ENCODE measurements around the gene ARHGAP21.
"Not testable (repeated sequence)": the region's sequence is repeated elsewhere in the genome, so short reads cannot be mapped to it uniquely, and the experiment has no call there.

Gene ARHGAP21

DNA sequence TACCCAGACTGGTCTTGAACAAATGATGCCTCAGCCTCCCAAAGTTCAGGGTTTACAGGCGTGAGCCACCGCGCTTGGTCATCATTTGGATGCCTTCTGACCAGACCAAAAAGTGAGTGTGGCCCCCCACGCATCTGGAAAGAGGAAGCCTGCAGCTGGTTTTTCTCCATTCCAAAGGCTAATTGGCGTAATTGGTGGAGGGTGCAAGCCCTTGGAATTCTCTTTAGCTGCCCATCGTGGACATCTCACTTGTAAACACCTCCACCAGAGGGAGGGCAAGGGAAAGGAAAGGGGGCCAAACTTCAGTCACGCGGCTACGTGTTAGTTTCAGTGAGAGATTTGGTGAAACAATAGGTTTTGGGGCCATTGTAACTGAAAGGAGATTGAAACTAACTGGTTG, 4.1 kb upstream of the ARHGAP21 start:
- Histone ChIP-seq H3K27me3 (replicated peaks; ENCODE audit: insufficient read depth, low read length) (no peaks in the 10 kb centered on the region), H3K27ac (ENCODE audit: low read length) (no peak overlapping the region), H3K4me2 (ENCODE audit: low read depth, low read length) (no peak overlapping the region), H3K9me3 (replicated peaks; ENCODE audit: insufficient read depth, low read length) (no peaks in the 10 kb centered on the region), H3K79me2 (ENCODE audit: low read length) (no peaks in the 10 kb centered on the region), H3K36me3 (replicated peaks; ENCODE audit: insufficient read depth, low read length) (no peaks in the 10 kb centered on the region), H2AFZ (ENCODE audit: low read length) (no peak overlapping the region), H3K9me2 (replicated peaks; ENCODE audit: insufficient read depth, low read length) (no peaks in the 10 kb centered on the region), H3K4me3 (ENCODE audit: low read length) (no peak overlapping the region), H3K9ac (ENCODE audit: low read length) (no peak overlapping the region), H3K4me1 (ENCODE audit: low read length) (peaks cover 4% of the 10 kb centered on the region; the same call in 1 of the 2 replicates), H4K20me1 (ENCODE audit: insufficient read depth, low read length) (no peaks in the 10 kb centered on the region), H3F3A (ENCODE audit: insufficient read depth, low read length) (peaks cover 10% of the 10 kb centered on the region)
- no peak for DNase-seq
- TF ChIP-seq, protein P1, sequence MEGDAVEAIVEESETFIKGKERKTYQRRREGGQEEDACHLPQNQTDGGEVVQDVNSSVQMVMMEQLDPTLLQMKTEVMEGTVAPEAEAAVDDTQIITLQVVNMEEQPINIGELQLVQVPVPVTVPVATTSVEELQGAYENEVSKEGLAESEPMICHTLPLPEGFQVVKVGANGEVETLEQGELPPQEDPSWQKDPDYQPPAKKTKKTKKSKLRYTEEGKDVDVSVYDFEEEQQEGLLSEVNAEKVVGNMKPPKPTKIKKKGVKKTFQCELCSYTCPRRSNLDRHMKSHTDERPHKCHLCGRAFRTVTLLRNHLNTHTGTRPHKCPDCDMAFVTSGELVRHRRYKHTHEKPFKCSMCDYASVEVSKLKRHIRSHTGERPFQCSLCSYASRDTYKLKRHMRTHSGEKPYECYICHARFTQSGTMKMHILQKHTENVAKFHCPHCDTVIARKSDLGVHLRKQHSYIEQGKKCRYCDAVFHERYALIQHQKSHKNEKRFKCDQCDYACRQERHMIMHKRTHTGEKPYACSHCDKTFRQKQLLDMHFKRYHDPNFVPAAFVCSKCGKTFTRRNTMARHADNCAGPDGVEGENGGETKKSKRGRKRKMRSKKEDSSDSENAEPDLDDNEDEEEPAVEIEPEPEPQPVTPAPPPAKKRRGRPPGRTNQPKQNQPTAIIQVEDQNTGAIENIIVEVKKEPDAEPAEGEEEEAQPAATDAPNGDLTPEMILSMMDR (IDR thresholded peaks at IDR 0.05; ENCODE audit: low read length): no peak
- TF ChIP-seq EZH2phosphoT487 (IDR thresholded peaks at IDR 0.05; ENCODE audit: low read length) (no peak), EZH2 (optimal IDR thresholded peaks at IDR 0.05; ENCODE audit: low read depth, low read length) (no peak)

DNA sequence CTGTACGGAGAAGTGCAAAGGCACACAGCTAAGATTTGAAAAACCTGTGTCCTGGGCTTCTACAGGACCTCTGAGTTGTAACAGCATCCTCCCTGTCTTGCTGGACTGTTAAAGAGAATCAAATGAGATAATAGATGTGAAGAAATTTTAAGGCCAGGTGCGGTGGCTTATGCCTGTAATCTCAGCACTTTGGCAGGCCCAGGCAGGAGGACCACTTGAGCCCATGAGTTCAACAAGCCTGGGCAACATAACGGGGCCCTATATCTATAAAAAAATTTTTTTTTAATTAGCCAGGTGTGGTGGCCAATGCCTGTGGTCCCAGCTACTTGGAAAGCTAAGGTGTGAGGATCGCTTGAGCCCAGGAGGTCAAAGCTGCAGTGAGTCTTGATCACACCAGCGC, 2.9 kb upstream of the ARHGAP21 start:
- Histone ChIP-seq H3K9me3 (replicated peaks; ENCODE audit: insufficient read depth, low read length) (no peaks in the 10 kb centered on the region), H3F3A (ENCODE audit: insufficient read depth, low read length) (peaks cover 11% of the 10 kb centered on the region), H3K36me3 (replicated peaks; ENCODE audit: insufficient read depth, low read length) (no peaks in the 10 kb centered on the region), H3K4me3 (ENCODE audit: low read length) (no peak overlapping the region), H3K79me2 (ENCODE audit: low read length) (peaks cover 9% of the 10 kb centered on the region), H2AFZ (ENCODE audit: low read length) (no peak overlapping the region), H3K27me3 (replicated peaks; ENCODE audit: insufficient read depth, low read length) (no peaks in the 10 kb centered on the region), H3K4me1 (ENCODE audit: low read length) (peaks cover 6% of the 10 kb centered on the region), H3K9me2 (replicated peaks; ENCODE audit: insufficient read depth, low read length) (no peaks in the 10 kb centered on the region), H3K4me2 (ENCODE audit: low read depth, low read length) (no peak overlapping the region), H3K9ac (ENCODE audit: low read length) (no peak overlapping the region), H3K27ac (ENCODE audit: low read length) (no peak overlapping the region), H4K20me1 (ENCODE audit: insufficient read depth, low read length) (no peaks in the 10 kb centered on the region)
- no peak for DNase-seq
- TF ChIP-seq, protein P1 (IDR thresholded peaks at IDR 0.05; ENCODE audit: low read length): no peak

DNA sequence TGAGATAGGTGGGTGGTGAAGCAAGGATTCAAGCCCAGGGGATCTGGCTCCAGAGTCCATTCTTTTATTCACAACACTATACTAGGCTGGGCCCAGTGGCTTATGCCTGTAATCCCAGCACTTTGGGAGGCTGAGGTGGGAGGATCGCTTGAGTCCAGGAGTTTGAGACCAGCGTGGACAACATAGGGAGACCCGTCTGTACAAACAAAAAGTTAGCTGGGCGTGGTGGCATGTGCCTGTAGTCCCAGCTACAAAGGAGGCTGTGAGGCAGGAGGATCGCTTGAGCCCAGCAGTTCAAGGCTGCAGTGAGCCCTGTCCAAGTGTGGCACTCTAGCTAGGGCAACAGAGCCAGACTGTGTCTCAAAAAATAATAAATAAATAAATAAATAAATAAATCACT, 2.3 kb upstream of the ARHGAP21 start:
- not testable (repeated sequence) for H3K4me3 ChIP-seq (ENCODE audit: low read length); H4K20me1 ChIP-seq (ENCODE audit: insufficient read depth, low read length); DNase-seq; H3K9me2 ChIP-seq (replicated peaks; ENCODE audit: insufficient read depth, low read length); H3K36me3 ChIP-seq (replicated peaks; ENCODE audit: insufficient read depth, low read length); H3K27me3 ChIP-seq (replicated peaks; ENCODE audit: insufficient read depth, low read length); H3K27ac ChIP-seq (ENCODE audit: low read length); H3K9me3 ChIP-seq (replicated peaks; ENCODE audit: insufficient read depth, low read length); H3K4me2 ChIP-seq (ENCODE audit: low read depth, low read length); H2AFZ ChIP-seq (ENCODE audit: low read length); H3K9ac ChIP-seq (ENCODE audit: low read length)
- H3K79me2 ChIP-seq (ENCODE audit: low read length): peaks cover 15% of the 10 kb centered on the region
- H3F3A ChIP-seq (ENCODE audit: insufficient read depth, low read length): peaks cover 11% of the 10 kb centered on the region
- H3K4me1 ChIP-seq (ENCODE audit: low read length): peaks cover 12% of the 10 kb centered on the region

DNA sequence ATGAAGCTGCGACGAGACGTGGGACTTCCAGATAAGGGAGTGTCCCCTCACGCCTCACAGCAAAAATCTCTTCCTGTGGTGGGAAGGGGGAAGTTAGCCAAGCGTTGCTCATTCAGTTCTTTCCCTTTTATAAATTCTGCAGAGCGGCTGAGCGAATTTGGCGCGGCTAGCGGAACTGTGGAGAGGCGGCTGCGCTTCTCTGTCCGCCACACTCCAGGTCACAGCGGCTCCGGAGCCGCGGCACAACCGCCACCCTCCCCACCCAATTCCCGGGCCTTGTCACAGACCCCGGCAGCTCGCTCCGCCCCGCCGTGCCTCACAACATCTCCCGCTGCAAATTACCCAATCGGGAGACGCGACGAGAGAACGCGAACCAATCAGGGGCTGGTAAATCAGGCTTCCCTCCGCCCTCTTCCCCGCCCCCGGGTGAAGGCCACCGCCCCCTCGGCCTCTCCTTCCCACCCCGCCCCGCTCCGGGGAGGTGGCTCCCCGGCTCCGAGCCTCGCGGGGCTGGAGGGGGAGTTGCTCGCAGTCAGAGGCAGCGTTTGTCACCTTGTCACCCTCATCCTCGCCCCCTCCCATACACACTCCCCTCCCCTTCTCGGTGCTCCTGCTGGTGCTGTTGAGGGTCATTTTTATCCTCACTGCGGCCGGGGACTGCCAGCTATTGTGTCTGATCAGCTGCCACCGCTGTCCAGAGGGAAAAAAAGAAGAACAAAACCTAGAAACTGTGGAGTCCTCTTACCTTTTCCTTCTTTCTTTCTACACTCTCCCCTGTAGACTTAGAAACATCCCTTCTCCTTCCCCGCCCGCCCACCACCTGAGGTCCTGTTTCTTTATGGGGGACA, 918 bp upstream of the ARHGAP21 start:
- peak overlapping the region; percentile 96 for H3K4me2 ChIP-seq (ENCODE audit: low read depth, low read length)
- peaks cover 30% of the 10 kb centered on the region for H3K79me2 ChIP-seq (ENCODE audit: low read length)
- peak overlapping the region; percentile 57; the same call in 1 of the 2 replicates for H3K27ac ChIP-seq (ENCODE audit: low read length)
- peak overlapping the region; percentile 73 for H3K4me3 ChIP-seq (ENCODE audit: low read length)
- H3K9me3 ChIP-seq (replicated peaks; ENCODE audit: insufficient read depth, low read length): no peaks in the 10 kb centered on the region
- TF ChIP-seq EZH2phosphoT487 (IDR thresholded peaks at IDR 0.05; ENCODE audit: low read length): no peak
- TF ChIP-seq, protein P1 (IDR thresholded peaks at IDR 0.05; ENCODE audit: low read length): no peak
- TF ChIP-seq EZH2 (optimal IDR thresholded peaks at IDR 0.05; ENCODE audit: low read depth, low read length): no peak
- no peaks in the 10 kb centered on the region for H3K9me2 ChIP-seq (replicated peaks; ENCODE audit: insufficient read depth, low read length)
- peak overlapping the region; percentile 59 for H3K9ac ChIP-seq (ENCODE audit: low read length)
- peak overlapping the region; percentile 93 for H2AFZ ChIP-seq (ENCODE audit: low read length)
- peaks cover 22% of the 10 kb centered on the region for H3K4me1 ChIP-seq (ENCODE audit: low read length)
- no peaks in the 10 kb centered on the region for H3K36me3 ChIP-seq (replicated peaks; ENCODE audit: insufficient read depth, low read length)
- peak; percentile 97 for DNase-seq
- H3K27me3 ChIP-seq (replicated peaks; ENCODE audit: insufficient read depth, low read length): no peaks in the 10 kb centered on the region
- peaks cover 11% of the 10 kb centered on the region for H3F3A ChIP-seq (ENCODE audit: insufficient read depth, low read length)
- H4K20me1 ChIP-seq (ENCODE audit: insufficient read depth, low read length): 0 out of 2 replicates have a peak, but pooled peaks cover 4% of the 10 kb centered on the region

Data from MM.1S (cell line).